SK-N-MC (cell line): ENCODE measurements around the gene FBXO34.
"Not testable (repeated sequence)": the region's sequence is repeated elsewhere in the genome, so short reads cannot be mapped to it uniquely, and the experiment has no call there.

Experiments used
- DNase-seq: peaks from one replicate; pipeline ENCODE4 v3.0.0-alpha.2; 2011; ENCODE audit warnings: low read depth, low spot score
- H3K27ac ChIP-seq: fragments of 200-600 bp; sonication (generic); 2 replicates; pipeline ENCODE4 v1.5.1; 2016; ENCODE audit warnings: mixed run types
- H3K36me3 ChIP-seq: fragments of 200-600 bp; sonication (generic); 2 replicates; pipeline ENCODE4 v1.6.1; 2017; ENCODE audit warnings: antibody characterized with exemption, low read length, mixed read lengths; ENCODE audit not compliant: insufficient read depth
- H3K4me3 ChIP-seq: fragments of 200-600 bp; sonication (generic); 2 replicates; pipeline ENCODE4 v1.5.1; 2016
- H3K9ac ChIP-seq: fragments of 200-600 bp; sonication (generic); 2 replicates; pipeline ENCODE4 v1.8.0; 2017; ENCODE audit warnings: mixed run types, mixed read lengths; ENCODE audit not compliant: insufficient read length
- H3K9me3 ChIP-seq: fragments of 200-600 bp; sonication (generic); 2 replicates; pipeline ENCODE4 v1.6.1; 2017; ENCODE audit warnings: low read depth, mild to moderate bottlenecking, antibody characterized with exemption, low read length, moderate library complexity, mixed read lengths
- EZH2 ChIP-seq: fragments of 200-600 bp; sonication (generic); IDR thresholded peaks from one replicate; pipeline ENCODE4 v1.6.1; 2017; ENCODE audit warnings: antibody characterized with exemption
- FOXP2 ChIP-seq: optimal IDR thresholded peaks from 2 replicates; pipeline ENCODE3; 2011; ENCODE audit warnings: mild to moderate bottlenecking, moderate library complexity; ENCODE audit not compliant: insufficient read depth; ENCODE audit errors: extremely low read length, control extremely low read depth
- POLR2AphosphoS5 ChIP-seq: IDR thresholded peaks from 2 replicates; pipeline ENCODE4 v1.6.1; 2012; ENCODE audit warnings: mild to moderate bottlenecking, low read depth, low read length, borderline replicate concordance

Gene FBXO34

GRCh38 chr14:55301437-55302121, 30.4 kb downstream of the FBXO34 start:
- DNase-seq = no peak
- H3K36me3 ChIP-seq = peaks cover 14% of the 10 kb centered on the region; the same call in 1 of the 2 replicates
- no peak overlapping the region for H3K27ac ChIP-seq
- H3K4me3 ChIP-seq = no peak overlapping the region
- TF ChIP-seq EZH2 = no peak
- no peak overlapping the region for H3K9ac ChIP-seq
- H3K9me3 ChIP-seq = no peaks in the 10 kb centered on the region

GRCh38 chr14:55302367-55303124, 31.3 kb downstream of the FBXO34 start:
- TF ChIP-seq POLR2AphosphoS5 = no peak
- TF ChIP-seq FOXP2 = no peak
- no peak for TF ChIP-seq EZH2
- 0 out of 2 replicates have a peak overlapping the region, but pooled peaks have one; percentile 14 for H3K27ac ChIP-seq
- no peak overlapping the region for H3K4me3 ChIP-seq
- H3K9ac ChIP-seq = no peak overlapping the region
- peaks cover 14% of the 10 kb centered on the region; the same call in 1 of the 2 replicates for H3K36me3 ChIP-seq
- DNase-seq = no peak
- H3K9me3 ChIP-seq = no peaks in the 10 kb centered on the region

GRCh38 chr14:55303125-55303499, 31.9 kb downstream of the FBXO34 start:
- no peak for TF ChIP-seq POLR2AphosphoS5
- TF ChIP-seq EZH2 = no peak
- no peak for TF ChIP-seq FOXP2
- H3K27ac ChIP-seq = 0 out of 2 replicates have a peak overlapping the region, but pooled peaks have one; percentile 14
- peaks cover 10% of the 10 kb centered on the region; the same call in 1 of the 2 replicates for H3K36me3 ChIP-seq
- H3K9me3 ChIP-seq = no peaks in the 10 kb centered on the region
- no peak for DNase-seq
- H3K4me3 ChIP-seq = no peak overlapping the region
- no peak overlapping the region for H3K9ac ChIP-seq

GRCh38 chr14:55303691-55304145, 32.5 kb downstream of the FBXO34 start:
- Histone ChIP-seq H3K9me3 (no peaks in the 10 kb centered on the region), H3K27ac (no peak overlapping the region), H3K9ac (no peak overlapping the region), H3K4me3 (no peak overlapping the region), H3K36me3 (peaks cover 4% of the 10 kb centered on the region; the same call in 1 of the 2 replicates)
- DNase-seq = no peak
- TF ChIP-seq FOXP2 (no peak), POLR2AphosphoS5 (no peak), EZH2 (no peak)

- no peak for DNase-seq
Observed at GRCh38 chr14:55306938-55307589, 35.8 kb downstream of the FBXO34 start.

GRCh38 chr14:55309154-55309553, 37.9 kb downstream of the FBXO34 start:
- Histone ChIP-seq H3K36me3 (peaks cover 23% of the 10 kb centered on the region), H3K4me3 (no peak overlapping the region), H3K9ac (no peak overlapping the region), H3K9me3 (no peaks in the 10 kb centered on the region), H3K27ac (no peak overlapping the region)
- TF ChIP-seq POLR2AphosphoS5 = no peak
- TF ChIP-seq EZH2 = no peak
- TF ChIP-seq FOXP2 = no peak
- DNase-seq = no peak

More at GRCh38 chr14:55306938-55307589, 35.8 kb downstream of the FBXO34 start:
- Histone ChIP-seq H3K36me3 (peaks cover 14% of the 10 kb centered on the region), H3K4me3 (no peak overlapping the region), H3K27ac (no peak overlapping the region), H3K9ac (no peak overlapping the region), H3K9me3 (no peaks in the 10 kb centered on the region)
- TF ChIP-seq FOXP2 = no peak
- TF ChIP-seq POLR2AphosphoS5 = no peak
- no peak for TF ChIP-seq EZH2

GRCh38 chr14:55309761-55310365, 38.6 kb downstream of the FBXO34 start:
- no peak for TF ChIP-seq POLR2AphosphoS5
- TF ChIP-seq EZH2 = no peak
- TF ChIP-seq FOXP2 = no peak
- no peak overlapping the region for H3K9ac ChIP-seq

GRCh38 chr14:55312379-55313030, 41.3 kb downstream of the FBXO34 start:
- H3K36me3 ChIP-seq = peaks cover 49% of the 10 kb centered on the region
- H3K9me3 ChIP-seq, H3K9ac ChIP-seq, H3K27ac ChIP-seq, DNase-seq, H3K4me3 ChIP-seq: not testable (repeated sequence)

More at GRCh38 chr14:55309761-55310365, 38.6 kb downstream of the FBXO34 start:
- no peak overlapping the region for H3K4me3 ChIP-seq
- H3K36me3 ChIP-seq = peaks cover 26% of the 10 kb centered on the region
- no peak for DNase-seq
- no peaks in the 10 kb centered on the region for H3K9me3 ChIP-seq
- H3K27ac ChIP-seq = no peak overlapping the region
